WTC11 (cell line): ENCODE data around the gene GSTK1. TPM values are rescaled to one million over a fixed set of nuclear protein-coding genes. Genes with fewer than 3 reads are reported as not detected.

ENCODE experiments used
- ATAC-seq: fragments of 200-7000 bp; cut with Tn5 transposase; 2 replicates; pipeline ENCODE4 v1.10.0; 2021; ENCODE audit warnings: mild to moderate bottlenecking, moderate library complexity
- CTCF ChIA-PET: fragments of 300-600 bp; sonication (Branson Sonifier 250); formaldehyde crosslinking; loops from one replicate; lab custom pipeline; 2021; ENCODE audit warnings: antibody characterized with exemption; lab: Charles Lee
- POLR2A ChIA-PET: fragments of 350-600 bp; sonication (Branson Sonifier 250); formaldehyde crosslinking; loops from one replicate; lab custom pipeline; 2021; ENCODE audit warnings: antibody characterized with exemption; lab: Charles Lee
- DNase-seq: peaks from one replicate; pipeline ENCODE4 v3.0.0; 2021; ENCODE audit warnings: low spot score
- H3K27ac Mint-ChIP-seq: 2 replicates; pipeline ENCODE4 v1.8.0; 2021; ENCODE audit warnings: mixed read lengths
- H3K27me3 Mint-ChIP-seq: 2 replicates; pipeline ENCODE4 v1.8.0; 2021; ENCODE audit warnings: low read depth, mild to moderate bottlenecking, moderate library complexity, mixed read lengths
- H3K36me3 Mint-ChIP-seq: 2 replicates; pipeline ENCODE4 v1.8.0; 2021; ENCODE audit warnings: mixed read lengths
- H3K4me1 Mint-ChIP-seq: 2 replicates; pipeline ENCODE4 v1.8.0; 2022; ENCODE audit warnings: mixed read lengths
- H3K4me3 Mint-ChIP-seq: 2 replicates; pipeline ENCODE4 v1.8.0; 2021; ENCODE audit warnings: mild to moderate bottlenecking, moderate library complexity, mixed read lengths
- H3K9me3 Mint-ChIP-seq: 2 replicates; pipeline ENCODE4 v1.8.0; 2021; ENCODE audit warnings: mixed read lengths
- CBFB ChIP-seq: sonication (generic); formaldehyde crosslinking; IDR thresholded peaks from 2 replicates; pipeline ENCODE4 v1.8.1; 2022; ENCODE audit warnings: mild to moderate bottlenecking, low read depth, missing genetic modification reagents
- KAT7 ChIP-seq: sonication (generic); formaldehyde crosslinking; IDR thresholded peaks from 2 replicates; pipeline ENCODE4 v1.8.1; 2023; ENCODE audit warnings: missing genetic modification reagents, mild to moderate bottlenecking, borderline replicate concordance
- MXD4 ChIP-seq: fragments of 250-450 bp; sonication (Bioruptor Pico); IDR thresholded peaks from 2 replicates; pipeline ENCODE4 v1.8.0; 2021; ENCODE audit warnings: mild to moderate bottlenecking, moderate library complexity, borderline replicate concordance
- SMAD3 ChIP-seq: sonication (generic); formaldehyde crosslinking; IDR thresholded peaks from 2 replicates; pipeline ENCODE4 v1.8.0; 2022; ENCODE audit warnings: missing genetic modification reagents, mild to moderate bottlenecking, borderline replicate concordance
- ZNF281 ChIP-seq: sonication (generic); formaldehyde crosslinking; IDR thresholded peaks from 2 replicates; pipeline ENCODE4 v1.8.0; 2023; ENCODE audit warnings: mild to moderate bottlenecking, missing genetic modification reagents
- total RNA-seq: library from RNA; stranded (reverse); gene quantifications from 3 replicates; pipeline ENCODE4 v1.2.3, GENCODE V29; 2021

GSTK1 gene
- total RNA-seq, 1 experiment from 2014 or later = 30.1 TPM

DNA sequence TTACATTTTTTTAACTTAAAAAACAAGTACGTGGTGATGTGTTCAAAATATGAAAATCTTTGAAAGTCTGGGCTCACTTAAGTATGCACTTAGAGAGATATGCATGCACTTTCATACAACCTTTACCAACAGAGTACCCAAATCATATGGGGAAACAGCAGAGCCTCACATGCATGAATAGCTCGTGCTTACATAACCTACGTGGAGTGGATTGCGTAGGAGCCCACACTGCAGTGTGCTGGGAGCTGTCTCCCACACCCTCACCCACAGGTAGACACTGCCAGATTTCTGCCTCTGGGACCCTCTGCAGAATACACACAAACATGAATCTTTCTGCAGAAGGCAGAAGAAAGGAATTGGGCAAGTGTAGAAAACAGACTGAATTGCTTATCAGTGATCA lies 53.3 kb downstream of the GSTK1 start:
- TF ChIP-seq ZNF281 (CRISPR knock-in tag) (no peak), MXD4 (no peak), CBFB (CRISPR knock-in tag) (no peak), SMAD3 (CRISPR knock-in tag) (no peak)
- Mint-ChIP-seq H3K27ac (no peak overlapping the region), H3K9me3 (no peaks in the 10 kb centered on the region), H3K4me1 (peaks cover 7% of the 10 kb centered on the region; the same call in 1 of the 2 replicates), H3K27me3 (no peaks in the 10 kb centered on the region; the same call in 1 of the 2 replicates), H3K4me3 (no peak overlapping the region), H3K36me3 (no peaks in the 10 kb centered on the region)
- POLR2A ChIA-PET = no interaction called here
- no peak for ATAC-seq
- DNase-seq = no peak
- CTCF ChIA-PET = interaction anchor here (0.7 to 1.3 kb wide), 6 partner anchors 11 to 91 kb away, joined by 3 to 6 read pairs (median 3); no protein-coding TSS in a partner anchor

GRCh38 chr7:143318661-143319060 lies 55.4 kb downstream of the GSTK1 start:
- ATAC-seq = no peak
- no peak for DNase-seq
- TF ChIP-seq KAT7 (CRISPR knock-in tag) = no peak
- CTCF ChIA-PET = interaction anchor here (1.0 kb wide), 1 partner anchor 78 kb away, joined by 3 read pairs; no protein-coding TSS in a partner anchor
- H3K27me3 Mint-ChIP-seq = no peaks in the 10 kb centered on the region; the same call in 1 of the 2 replicates
- POLR2A ChIA-PET = no interaction called here
- no peak overlapping the region for H3K27ac Mint-ChIP-seq
- H3K36me3 Mint-ChIP-seq = no peaks in the 10 kb centered on the region
- no peaks in the 10 kb centered on the region for H3K9me3 Mint-ChIP-seq
- no peak overlapping the region for H3K4me3 Mint-ChIP-seq
- H3K4me1 Mint-ChIP-seq = peaks cover 12% of the 10 kb centered on the region

Other genes with a start within 250 kb of the GSTK1 start
- gene OR9A2, start 236.3 kb upstream of the GSTK1 start, total RNA-seq = not detected in 3 replicates
- gene OR6V1, start 211.1 kb upstream of the GSTK1 start, total RNA-seq = not detected in 3 replicates
- gene PIP, start 131.4 kb upstream of the GSTK1 start, total RNA-seq = not detected in 3 replicates
- not detected in 3 replicates for gene TAS2R39, start 80.0 kb upstream of the GSTK1 start, total RNA-seq
- gene TAS2R40, start 41.4 kb upstream of the GSTK1 start, total RNA-seq = not detected in 3 replicates
- 1.5 to 2.0 TPM (median 1.9 TPM) in 3 replicates for gene TMEM139, start 21.5 kb downstream of the GSTK1 start, total RNA-seq
- gene CASP2, start 24.9 kb downstream of the GSTK1 start, total RNA-seq = 35.1 to 35.5 TPM (median 35.4 TPM) in 3 replicates
- 0.23 to 0.46 TPM (median 0.28 TPM) in 3 replicates for gene CLCN1, start 52.7 kb downstream of the GSTK1 start, total RNA-seq
- gene FAM131B, start 99.3 kb downstream of the GSTK1 start, total RNA-seq = 24.0 to 26.3 TPM (median 25.3 TPM) in 3 replicates
- 166 to 179 TPM (median 167 TPM) in 3 replicates for gene ZYX, start 117.9 kb downstream of the GSTK1 start, total RNA-seq
- gene EPHA1, start 145.4 kb downstream of the GSTK1 start, total RNA-seq = 159 to 203 TPM (median 162 TPM) in 3 replicates
- gene TAS2R60, start 180.0 kb downstream of the GSTK1 start, total RNA-seq = 0.21 to 0.39 TPM (median 0.24 TPM) in 3 replicates
- gene TAS2R41, start 214.4 kb downstream of the GSTK1 start, total RNA-seq = 0.31 to 0.44 TPM in 2 of 3 replicates, not detected in the other